ENCODE results near the gene ARSB.
"Not testable (repeated sequence)": the region's sequence is repeated elsewhere in the genome, so short reads cannot be mapped to it uniquely, and the experiment has no call there.

ARSB gene

DNA sequence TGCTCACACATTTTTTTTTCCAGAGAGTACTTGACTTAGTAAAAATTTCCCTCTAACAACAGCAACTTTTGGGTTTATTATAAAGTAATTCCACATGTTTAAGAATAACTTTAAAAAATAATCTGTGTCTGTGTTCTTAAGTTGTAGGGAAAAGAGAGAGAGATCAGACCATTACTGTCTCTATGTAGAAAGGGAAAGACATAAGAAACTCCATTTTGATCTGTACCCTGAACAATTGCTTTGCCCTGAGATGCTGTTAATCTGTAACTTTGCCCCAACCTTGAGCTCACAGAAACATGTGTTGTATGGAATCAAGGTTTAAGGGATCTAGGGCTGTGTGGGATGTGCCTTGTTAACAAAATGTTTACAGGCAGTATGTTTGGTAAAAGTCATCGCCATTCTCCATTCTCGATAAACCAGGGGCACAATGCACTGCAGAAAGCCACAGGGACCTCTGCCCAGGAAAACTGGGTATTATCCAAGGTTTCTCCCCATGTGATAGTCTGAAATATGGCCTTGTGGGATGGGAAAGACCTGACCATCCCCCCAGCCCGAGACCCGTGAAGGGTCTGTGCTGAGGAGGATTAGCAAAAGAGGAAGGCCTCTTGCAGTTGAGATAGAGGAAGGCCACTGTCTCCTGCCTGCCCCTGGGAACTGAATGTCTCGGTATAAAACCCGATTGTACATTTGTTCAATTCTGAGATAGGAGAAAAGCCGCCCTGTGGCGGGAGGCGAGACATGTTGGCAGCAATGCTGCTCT, 75.7 kb downstream of the ARSB start:
- H2BK120ac ChIP-seq (ENCODE audit: low read depth, low read length); H3K18ac ChIP-seq (ENCODE audit: low read depth in 1 of 2, low read length in 2 of 2); H3K4me3 ChIP-seq (ENCODE audit: insufficient read depth in 1 of 2, low read depth in 1 of 2, low read length in 2 of 2); H3K79me1 ChIP-seq (replicated peaks; ENCODE audit: low read length, poor library complexity, severe bottlenecking); H3K23ac ChIP-seq (ENCODE audit: low read length in 2 of 2); H3K36me3 ChIP-seq (ENCODE audit: control insufficient read depth in 1 of 2, insufficient read depth in 2 of 2, low read depth in 1 of 2, low read length in 2 of 2); H2AK5ac ChIP-seq (ENCODE audit: low read length, severe bottlenecking); H3K14ac ChIP-seq (ENCODE audit: low read length in 2 of 2); H2BK12ac ChIP-seq (ENCODE audit: low read length in 2 of 2); H4K91ac ChIP-seq (ENCODE audit: low read length); H2AFZ ChIP-seq (ENCODE audit: low read depth, low read length); H3K4me2 ChIP-seq (ENCODE audit: low read length, poor library complexity, severe bottlenecking); H3K9me3 ChIP-seq (ENCODE audit: control insufficient read depth, low read length); DNase-seq; H3K27me3 ChIP-seq (ENCODE audit: control insufficient read depth in 1 of 2, insufficient read depth in 1 of 2, low read length in 2 of 2); H3K4ac ChIP-seq (ENCODE audit: low read depth in 1 of 2, low read length in 2 of 2); H2BK15ac ChIP-seq (ENCODE audit: low read depth, poor library complexity, severe bottlenecking); H2BK5ac ChIP-seq (ENCODE audit: low read depth, low read length, poor library complexity, severe bottlenecking); H3K4me1 ChIP-seq (ENCODE audit: control insufficient read depth, insufficient read depth, low read depth, low read length): not testable (repeated sequence)
- peak overlapping the region; percentile 13 for H3K9ac ChIP-seq (ENCODE audit: low read length)
- 74% methylated on average over 4 of the region's 9 CpGs for WGBS
- peak overlapping the region; percentile 62 for H4K8ac ChIP-seq (ENCODE audit: low read length)
- H3K27ac ChIP-seq (ENCODE audit: low read length, poor library complexity, severe bottlenecking) = peak overlapping the region; percentile 98

DNA sequence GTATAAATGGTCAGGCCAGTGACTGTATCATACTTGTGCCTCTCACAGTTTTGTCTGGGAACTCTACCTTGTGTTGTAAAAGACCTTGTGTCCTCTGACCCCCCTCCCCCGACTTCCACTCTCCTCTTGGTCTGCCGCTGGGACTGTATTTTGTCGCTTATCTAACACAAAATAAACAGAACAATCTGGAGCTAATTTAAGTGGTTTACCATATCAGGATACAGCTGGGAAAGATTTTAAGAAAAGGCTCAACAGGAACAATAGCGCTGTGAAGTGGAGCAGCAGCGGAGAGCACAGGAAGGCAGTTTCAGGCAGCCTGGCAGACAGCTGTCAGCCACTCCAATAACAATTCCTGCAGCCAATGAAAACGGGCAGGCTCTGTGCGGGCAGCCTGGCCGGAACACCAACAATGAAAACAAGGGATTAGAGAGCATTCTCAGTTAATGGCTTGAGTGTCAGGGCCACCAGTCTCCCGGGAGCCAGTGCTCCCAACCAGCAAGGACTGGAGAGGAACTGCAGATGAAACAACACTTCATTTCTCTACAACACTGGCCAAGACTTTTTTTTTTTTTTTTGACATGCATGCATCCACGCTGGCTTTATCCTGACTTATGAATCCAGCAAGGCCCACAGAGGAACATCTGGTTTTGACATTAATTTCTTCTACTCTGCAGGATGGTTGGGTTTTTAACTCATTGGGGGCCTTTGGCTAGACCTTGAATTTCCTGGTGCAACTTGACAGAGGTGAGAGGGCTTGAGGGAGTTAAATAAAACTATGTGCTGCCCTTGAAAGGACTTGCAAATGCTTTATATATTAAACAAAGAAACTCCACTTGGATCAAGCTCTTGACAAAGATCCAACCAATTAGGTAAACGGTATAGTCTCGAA, 76.7 kb downstream of the ARSB start:
- no peak overlapping the region for H2BK12ac ChIP-seq (ENCODE audit: low read length in 2 of 2)
- no peaks in the 10 kb centered on the region for H3K79me1 ChIP-seq (replicated peaks; ENCODE audit: low read length, poor library complexity, severe bottlenecking)
- H3K4me2 ChIP-seq (ENCODE audit: low read length, poor library complexity, severe bottlenecking) = peak overlapping the region; percentile 57
- no peak overlapping the region for H2AFZ ChIP-seq (ENCODE audit: low read depth, low read length)
- peak overlapping the region; percentile 80 for H2BK5ac ChIP-seq (ENCODE audit: low read depth, low read length, poor library complexity, severe bottlenecking)
- WGBS = 17% methylated on average over 9 of the region's 12 CpGs
- no peaks in the 10 kb centered on the region for H3K36me3 ChIP-seq (ENCODE audit: control insufficient read depth in 1 of 2, insufficient read depth in 2 of 2, low read depth in 1 of 2, low read length in 2 of 2)
- peak overlapping the region in 1 of 2 experiments; percentile 73 for H3K4me3 ChIP-seq (ENCODE audit: insufficient read depth in 1 of 2, low read depth in 1 of 2, low read length in 2 of 2)
- H3K4ac ChIP-seq (ENCODE audit: low read depth in 1 of 2, low read length in 2 of 2) = no peak overlapping the region
- H3K18ac ChIP-seq (ENCODE audit: low read depth in 1 of 2, low read length in 2 of 2) = peak overlapping the region; percentile 37 to 38
- H3K27me3 ChIP-seq (ENCODE audit: control insufficient read depth in 1 of 2, insufficient read depth in 1 of 2, low read length in 2 of 2) = no peaks in the 10 kb centered on the region
- H4K91ac ChIP-seq (ENCODE audit: low read length) = no peak overlapping the region
- peaks cover 9% of the 10 kb centered on the region for H3K4me1 ChIP-seq (ENCODE audit: control insufficient read depth, insufficient read depth, low read depth, low read length)
- DNase-seq = peak; percentile 70
- no peak overlapping the region for H3K23ac ChIP-seq (ENCODE audit: low read length in 2 of 2)
- H2BK120ac ChIP-seq (ENCODE audit: low read depth, low read length) = peak overlapping the region; percentile 54
- no peaks in the 10 kb centered on the region for H3K9me3 ChIP-seq (ENCODE audit: control insufficient read depth, low read length)
- H3K9ac ChIP-seq (ENCODE audit: low read length) = peak overlapping the region; percentile 69
- H2AK5ac ChIP-seq (ENCODE audit: low read length, severe bottlenecking) = peak overlapping the region; percentile 76
- peak overlapping the region; percentile 98 for H3K27ac ChIP-seq (ENCODE audit: low read length, poor library complexity, severe bottlenecking)
- peak overlapping the region; percentile 66 for H4K8ac ChIP-seq (ENCODE audit: low read length)
- H2BK15ac ChIP-seq (ENCODE audit: low read depth, poor library complexity, severe bottlenecking) = no peak overlapping the region
- H3K14ac ChIP-seq (ENCODE audit: low read length in 2 of 2) = no peak overlapping the region

DNA sequence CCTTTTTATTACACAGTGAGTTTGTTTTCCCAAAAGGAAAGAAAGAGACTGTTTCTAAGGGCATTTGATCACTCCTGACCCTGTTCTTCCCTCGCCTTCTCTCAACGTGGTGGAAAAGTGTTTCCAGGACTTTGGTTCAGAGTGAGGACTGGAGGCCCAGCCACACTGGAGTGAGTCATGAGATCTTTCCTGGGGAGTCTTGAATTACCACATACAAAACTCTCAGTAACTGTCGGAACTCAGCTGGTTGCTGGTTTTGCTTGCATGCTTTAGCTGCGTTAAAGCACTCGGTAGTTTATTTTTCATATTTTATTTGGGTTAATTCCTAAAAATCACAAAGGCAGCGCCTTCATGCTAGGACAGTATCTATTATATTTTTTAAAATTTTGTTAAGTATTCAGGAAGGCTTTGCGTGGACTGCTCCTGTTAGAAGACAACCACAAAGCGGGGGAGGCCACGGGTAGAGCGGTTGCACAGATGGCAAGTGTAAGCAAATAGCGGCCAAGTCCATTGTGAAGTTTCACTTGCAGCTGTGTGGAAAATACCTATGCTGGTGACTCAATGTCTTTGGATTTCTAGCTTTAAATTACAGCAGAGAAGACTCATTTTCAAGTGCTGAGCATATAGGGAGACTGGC, 77.7 kb downstream of the ARSB start:
- Histone ChIP-seq H2BK15ac (ENCODE audit: low read depth, poor library complexity, severe bottlenecking) (no peak overlapping the region), H2AK5ac (ENCODE audit: low read length, severe bottlenecking) (peak overlapping the region; percentile 47), H3K4me3 (ENCODE audit: insufficient read depth in 1 of 2, low read depth in 1 of 2, low read length in 2 of 2) (peak overlapping the region in 1 of 2 experiments; percentile 73), H3K9me3 (ENCODE audit: control insufficient read depth, low read length) (no peaks in the 10 kb centered on the region), H3K27ac (ENCODE audit: low read length, poor library complexity, severe bottlenecking) (peak overlapping the region; percentile 98), H3K36me3 (ENCODE audit: control insufficient read depth in 1 of 2, insufficient read depth in 2 of 2, low read depth in 1 of 2, low read length in 2 of 2) (no peaks in the 10 kb centered on the region), H2BK5ac (ENCODE audit: low read depth, low read length, poor library complexity, severe bottlenecking) (peak overlapping the region; percentile 15), H2AFZ (ENCODE audit: low read depth, low read length) (no peak overlapping the region), H3K18ac (ENCODE audit: low read depth in 1 of 2, low read length in 2 of 2) (peak overlapping the region; percentile 31 to 80), H3K9ac (ENCODE audit: low read length) (peak overlapping the region; percentile 69), H3K23ac (ENCODE audit: low read length in 2 of 2) (no peak overlapping the region), H3K4me1 (ENCODE audit: control insufficient read depth, insufficient read depth, low read depth, low read length) (peaks cover 9% of the 10 kb centered on the region), H3K4ac (ENCODE audit: low read depth in 1 of 2, low read length in 2 of 2) (peak overlapping the region in 1 of 2 experiments; percentile 40), H3K4me2 (ENCODE audit: low read length, poor library complexity, severe bottlenecking) (peak overlapping the region; percentile 10), H3K27me3 (ENCODE audit: control insufficient read depth in 1 of 2, insufficient read depth in 1 of 2, low read length in 2 of 2) (no peaks in the 10 kb centered on the region), H4K91ac (ENCODE audit: low read length) (peak overlapping the region; percentile 87), H3K14ac (ENCODE audit: low read length in 2 of 2) (no peak overlapping the region), H4K8ac (ENCODE audit: low read length) (no peak overlapping the region), H2BK120ac (ENCODE audit: low read depth, low read length) (no peak overlapping the region), H3K79me1 (replicated peaks; ENCODE audit: low read length, poor library complexity, severe bottlenecking) (no peaks in the 10 kb centered on the region), H2BK12ac (ENCODE audit: low read length in 2 of 2) (peak overlapping the region in 1 of 2 experiments; percentile 67)
- 28% methylated on average over 8 of the region's 11 CpGs for WGBS
- peak; percentile 95 for DNase-seq
